ENCODE data around the gene CRAMP1. TPM values are rescaled to one million over a fixed set of nuclear protein-coding genes. Genes with fewer than 3 reads are reported as not detected.

Gene CRAMP1
- total and polyA plus RNA-seq, 7 donors, result 3.3 to 13.1 (median 8.6) TPM

GRCh38 chr16:1635070-1635469, 22.9 kb downstream of the CRAMP1 start:
- WGBS, 3 donors, result 92 to 96% (median 93%) methylated on average over 13 of the region's 13 CpGs
- Histone ChIP-seq H3K36me3 (ENCODE audit: insufficient read depth in 1 of 2, low read depth in 1 of 2) (peaks cover 3 to 75% of the 10 kb centered on the region in 2 donors), H3K4me3 (no peak overlapping the region), H3K27me3 (ENCODE audit: insufficient read depth in 3 of 3, low read length in 2 of 3) (no peaks in the 10 kb centered on the region), H3K9me3 (no peaks in the 10 kb centered on the region), H3K27ac (no peak overlapping the region), H3K4me1 (no peaks in the 10 kb centered on the region)
- DNase-seq (no peak), ATAC-seq (no peak)
- intact Hi-C loops (cut with DNase I), result no loop called here
- no peak for TF ChIP-seq CTCF (IDR thresholded peaks at IDR 0.05)

GRCh38 chr16:1637526-1637925, 25.4 kb downstream of the CRAMP1 start:
- no peak overlapping the region for H3K4me3 ChIP-seq
- no peak overlapping the region for H3K27ac ChIP-seq
- peaks cover 3 to 77% of the 10 kb centered on the region in 2 donors for H3K36me3 ChIP-seq (ENCODE audit: insufficient read depth in 1 of 2, low read depth in 1 of 2)
- peaks cover 12% of the 10 kb centered on the region for H3K4me1 ChIP-seq
- DNase-seq (no peak), ATAC-seq (no peak)
- WGBS, 3 donors, result 83 to 90% (median 86%) methylated on average over 11 of the region's 11 CpGs
- H3K27me3 ChIP-seq (ENCODE audit: insufficient read depth in 3 of 3, low read length in 2 of 3), result no peaks in the 10 kb centered on the region
- intact Hi-C loops (cut with DNase I), result no loop called here
- no peaks in the 10 kb centered on the region for H3K9me3 ChIP-seq
- no peak for TF ChIP-seq CTCF (IDR thresholded peaks at IDR 0.05)

GRCh38 chr16:1638757-1639156, 26.6 kb downstream of the CRAMP1 start:
- Histone ChIP-seq H3K36me3 (ENCODE audit: insufficient read depth in 1 of 2, low read depth in 1 of 2) (peaks cover 0 to 65% of the 10 kb centered on the region in 2 donors), H3K9me3 (no peaks in the 10 kb centered on the region), H3K4me1 (peaks cover 23% of the 10 kb centered on the region), H3K27me3 (ENCODE audit: insufficient read depth in 3 of 3, low read length in 2 of 3) (no peaks in the 10 kb centered on the region), H3K4me3 (no peak overlapping the region), H3K27ac (no peak overlapping the region)
- DNase-seq (no peak), ATAC-seq (no peak)
- intact Hi-C loops (cut with DNase I), result no loop called here
- TF ChIP-seq CTCF (IDR thresholded peaks at IDR 0.05), result no peak
- 86 to 95% (median 93%) methylated on average over 8 of the region's 8 CpGs for WGBS, 3 donors

DNA sequence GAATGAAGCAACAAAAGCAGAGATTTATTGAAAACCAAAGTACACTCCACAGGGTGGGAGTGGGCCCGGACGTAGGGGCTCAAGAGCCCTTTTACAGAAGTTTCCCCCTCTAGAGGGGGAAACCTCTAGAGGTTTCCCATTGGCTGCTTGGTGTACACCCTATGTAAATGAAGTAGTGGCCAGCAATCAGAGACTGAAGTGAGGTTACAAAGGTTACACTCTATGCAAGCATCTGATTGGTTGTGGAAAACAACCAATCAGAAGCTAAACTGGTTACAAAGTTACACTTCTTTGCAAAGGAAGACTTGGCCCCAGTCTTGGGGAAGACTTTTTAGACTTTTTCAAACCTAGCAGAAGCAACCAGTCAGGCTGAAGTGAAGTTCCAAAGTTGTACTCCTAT, 27.1 kb downstream of the CRAMP1 start:
- no peak for DNase-seq
- Histone ChIP-seq H3K9me3 (no peaks in the 10 kb centered on the region), H3K27ac (no peak overlapping the region), H3K27me3 (ENCODE audit: insufficient read depth in 3 of 3, low read length in 2 of 3) (no peaks in the 10 kb centered on the region), H3K4me3 (no peak overlapping the region), H3K4me1 (peaks cover 28% of the 10 kb centered on the region), H3K36me3 (ENCODE audit: insufficient read depth in 1 of 2, low read depth in 1 of 2) (peaks cover 0 to 60% of the 10 kb centered on the region in 2 donors)
- ATAC-seq, result no peak
- intact Hi-C loops (cut with DNase I), result no loop called here
- no peak for TF ChIP-seq CTCF (IDR thresholded peaks at IDR 0.05)
- WGBS, 3 donors, result 84 to 87% (median 86%) methylated on average over 2 of the region's 2 CpGs

DNA sequence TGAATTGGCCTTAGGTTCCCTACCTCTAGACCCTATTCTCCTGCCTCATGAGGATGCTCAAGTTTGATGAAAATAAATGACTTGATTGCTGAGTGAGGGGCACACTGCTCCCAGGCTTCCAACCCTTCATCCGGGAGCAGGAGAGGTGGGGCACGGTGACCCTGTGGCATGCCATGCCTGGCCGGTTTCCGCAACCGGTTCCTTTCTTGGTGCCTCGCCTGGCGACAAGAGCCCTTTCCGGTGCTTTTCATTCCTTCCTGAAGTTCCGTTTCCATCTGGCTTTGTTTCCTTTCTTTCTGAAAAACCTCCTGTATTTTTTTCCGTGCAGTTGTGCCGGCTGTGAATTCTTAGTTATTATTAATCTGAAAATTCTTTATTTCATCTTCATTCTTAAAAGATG, 27.7 kb downstream of the CRAMP1 start:
- DNase-seq (no peak), ATAC-seq (no peak)
- Histone ChIP-seq H3K27ac (no peak overlapping the region), H3K9me3 (no peaks in the 10 kb centered on the region), H3K27me3 (ENCODE audit: insufficient read depth in 3 of 3, low read length in 2 of 3) (no peaks in the 10 kb centered on the region), H3K4me1 (peaks cover 30% of the 10 kb centered on the region), H3K4me3 (no peak overlapping the region), H3K36me3 (ENCODE audit: insufficient read depth in 1 of 2, low read depth in 1 of 2) (peaks cover 0 to 54% of the 10 kb centered on the region in 2 donors)
- WGBS, 3 donors, result 75 to 85% (median 76%) methylated on average over 11 of the region's 11 CpGs
- TF ChIP-seq CTCF (IDR thresholded peaks at IDR 0.05), result no peak
- intact Hi-C loops (cut with DNase I), result no loop called here

Measured in psoas muscle (tissue), 8 donors.